ENCODE data around the gene ANKRD13D. TPM values are rescaled to one million over a fixed set of nuclear protein-coding genes. Genes with fewer than 3 reads are reported as not detected.

ANKRD13D gene
- total RNA-seq, 2 experiments from 2014 or later = 157 to 163 TPM

- CTCF ChIA-PET = interaction anchor here (0.9 to 18.6 kb wide), 3 partner anchors 27 to 87 kb away, joined by 3 to 847 read pairs (median 5); partner anchors contain the start of genes CLCF1, PPP1CA and RAD9A
- H3K9me3 Mint-ChIP-seq = no peaks in the 10 kb centered on the region
- H3K27me3 Mint-ChIP-seq = no peaks in the 10 kb centered on the region
- peaks cover 8% of the 10 kb centered on the region for H3K36me3 Mint-ChIP-seq (ENCODE audit: low read depth)
- no peak overlapping the region for H3K4me3 Mint-ChIP-seq
- H3K4me1 Mint-ChIP-seq = peaks cover 44% of the 10 kb centered on the region
- POLR2A ChIA-PET = interaction anchor here (1.0 kb wide), 2 partner anchors 21 to 78 kb away, joined by 3 to 4 read pairs; no protein-coding TSS in a partner anchor
- H3K27ac Mint-ChIP-seq = no peak overlapping the region
- no peak for DNase-seq
Observed at GRCh38 chr11:67349036-67349435, 59.9 kb downstream of the ANKRD13D start.

- Mint-ChIP-seq H3K27ac (no peak overlapping the region), H3K4me1 (peaks cover 45% of the 10 kb centered on the region), H3K27me3 (no peaks in the 10 kb centered on the region), H3K4me3 (no peak overlapping the region), H3K9me3 (no peaks in the 10 kb centered on the region), H3K36me3 (ENCODE audit: low read depth) (peaks cover 8% of the 10 kb centered on the region)
- CTCF ChIA-PET = interaction anchor here (0.9 to 18.6 kb wide), 3 partner anchors 27 to 87 kb away, joined by 3 to 847 read pairs (median 5); partner anchors contain the start of genes CLCF1, PPP1CA and RAD9A
- POLR2A ChIA-PET = interaction anchor here (1.0 kb wide), 2 partner anchors 20 to 78 kb away, joined by 3 to 4 read pairs; no protein-coding TSS in a partner anchor
- DNase-seq = no peak
Observed at GRCh38 chr11:67349457-67349856, 60.4 kb downstream of the ANKRD13D start.

GRCh38 chr11:67349928-67350465 is 60.9 kb downstream of the ANKRD13D start:
- H3K4me3 Mint-ChIP-seq = no peak overlapping the region
- ChIA-PET CTCF (interaction anchor here (0.6 to 18.6 kb wide), 6 partner anchors 26 to 113 kb away, joined by 3 to 847 read pairs (median 13); partner anchors contain the start of genes CLCF1, PPP1CA and RAD9A), POLR2A (interaction anchor here (1.0 to 8.0 kb wide), 3 partner anchors 20 to 79 kb away, joined by 3 to 122 read pairs (median 4); no protein-coding TSS in a partner anchor)
- DNase-seq = no peak
- peaks cover 47% of the 10 kb centered on the region for H3K4me1 Mint-ChIP-seq
- no peaks in the 10 kb centered on the region for H3K9me3 Mint-ChIP-seq
- no peak overlapping the region for H3K27ac Mint-ChIP-seq
- peaks cover 8% of the 10 kb centered on the region for H3K36me3 Mint-ChIP-seq (ENCODE audit: low read depth)
- no peaks in the 10 kb centered on the region for H3K27me3 Mint-ChIP-seq

GRCh38 chr11:67351275-67352005 is 62.3 kb downstream of the ANKRD13D start:
- ChIA-PET CTCF (interaction anchor here (0.6 to 18.6 kb wide), 32 partner anchors 8 to 1318 kb away, joined by 3 to 847 read pairs (median 5); partner anchors contain the start of genes AIP, CDK2AP2, CLCF1 and GSTP1), POLR2A (interaction anchor here (1.0 to 8.0 kb wide), 13 partner anchors 13 to 111 kb away, joined by 3 to 122 read pairs (median 7); partner anchors contain the start of genes CLCF1, PPP1CA, PTPRCAP and TBC1D10C)
- Mint-ChIP-seq H3K9me3 (no peaks in the 10 kb centered on the region), H3K4me1 (peaks cover 41% of the 10 kb centered on the region), H3K36me3 (ENCODE audit: low read depth) (peaks cover 8% of the 10 kb centered on the region), H3K27ac (peak overlapping the region; percentile 68), H3K27me3 (no peaks in the 10 kb centered on the region), H3K4me3 (peak overlapping the region; percentile 65)
- DNase-seq = peak; percentile 65

Other genes starting within 250 kb of the ANKRD13D start
- gene RHOD, start 232.5 kb upstream of the ANKRD13D start, total RNA-seq = under 1 TPM; 0.20 to 0.33 TPM
- 10 to 100 TPM; 87.1 to 95.9 TPM for gene KDM2A, start 170.0 kb upstream of the ANKRD13D start, total RNA-seq
- gene GRK2, start 22.8 kb upstream of the ANKRD13D start, total RNA-seq = 100 to 1,000 TPM; 333 to 338 TPM
- 10 to 100 TPM; 15.4 to 19.0 TPM for gene SSH3, start 14.2 kb downstream of the ANKRD13D start, total RNA-seq
- gene POLD4, start 64.2 kb downstream of the ANKRD13D start, total RNA-seq = 10 to 100 TPM; 74.0 to 74.1 TPM
- gene CLCF1, start 84.3 kb downstream of the ANKRD13D start, total RNA-seq = under 1 TPM; 0.65 to 0.71 TPM
- gene RAD9A, start 102.7 kb downstream of the ANKRD13D start, total RNA-seq = 10 to 100 TPM; 48.0 to 53.9 TPM
- 100 to 1,000 TPM; 308 to 315 TPM for gene PPP1CA, start 112.6 kb downstream of the ANKRD13D start, total RNA-seq
- 100 to 1,000 TPM; 285 to 310 TPM for gene TBC1D10C, start 114.8 kb downstream of the ANKRD13D start, total RNA-seq
- gene CARNS1, start 126.4 kb downstream of the ANKRD13D start, total RNA-seq = 1 to 10 TPM in 1 of 2 experiments, under 1 TPM in 1; 0.76 to 1.1 TPM
- gene RPS6KB2, start 139.2 kb downstream of the ANKRD13D start, total RNA-seq = 10 to 100 TPM; 56.9 to 57.1 TPM
- 100 to 1,000 TPM; 398 to 401 TPM for gene PTPRCAP, start 148.4 kb downstream of the ANKRD13D start, total RNA-seq
- gene CORO1B, start 154.2 kb downstream of the ANKRD13D start, total RNA-seq = 100 to 1,000 TPM; 192 to 196 TPM
- not detected for gene GPR152, start 163.4 kb downstream of the ANKRD13D start, total RNA-seq
- gene CABP4, start 166.1 kb downstream of the ANKRD13D start, total RNA-seq = 1 to 10 TPM; 2.3 to 3.3 TPM
- gene TMEM134, start 179.9 kb downstream of the ANKRD13D start, total RNA-seq = 10 to 100 TPM; 36.3 to 37.6 TPM
- gene AIP, start 193.7 kb downstream of the ANKRD13D start, total RNA-seq = 100 to 1,000 TPM; 152 to 159 TPM
- 100 to 1,000 TPM; 116 to 120 TPM for gene PITPNM1, start 216.1 kb downstream of the ANKRD13D start, total RNA-seq
- gene CDK2AP2, start 218.9 kb downstream of the ANKRD13D start, total RNA-seq = 100 to 1,000 TPM; 116 to 119 TPM
- not detected for gene CABP2, start 234.1 kb downstream of the ANKRD13D start, total RNA-seq

All from activated CD4-positive, alpha-beta memory T cell treated with anti-CD3 and anti-CD28 coated beads, Interleukin-2, amount 10 ng/mL, durations not matched to agents 7 days and 5 days (primary cell).